GM12892 (cell line): Measurements from ENCODE around the gene SPRED3.
"Not testable (repeated sequence)": the region's sequence is repeated elsewhere in the genome, so short reads cannot be mapped to it uniquely, and the experiment has no call there.

Experiments used
- DNase-seq: peaks from one replicate; pipeline ENCODE4 v3.0.0; 2011; ENCODE audit not compliant: insufficient read length
- FAIRE-seq: peaks from 2 replicates; lab custom pipeline; 2011; peaks lifted over from hg19 to GRCh38; lab: Jason Lieb, UNC
- POLR2A ChIP-seq: IDR thresholded peaks from 2 replicates; pipeline ENCODE4 v1.6.1; 2011; ENCODE audit warnings: low read depth, low read length, control low read depth
- POLR2AphosphoS5 ChIP-seq: IDR thresholded peaks from 2 replicates; pipeline ENCODE4 v1.6.1; 2011; ENCODE audit warnings: low read depth, low read length, control low read depth
- TAF1 ChIP-seq: IDR thresholded peaks from 2 replicates; pipeline ENCODE4 v1.6.1; 2011; ENCODE audit warnings: low read depth, mild to moderate bottlenecking, control low read depth, low read length, borderline replicate concordance

The SPRED3 gene

DNA sequence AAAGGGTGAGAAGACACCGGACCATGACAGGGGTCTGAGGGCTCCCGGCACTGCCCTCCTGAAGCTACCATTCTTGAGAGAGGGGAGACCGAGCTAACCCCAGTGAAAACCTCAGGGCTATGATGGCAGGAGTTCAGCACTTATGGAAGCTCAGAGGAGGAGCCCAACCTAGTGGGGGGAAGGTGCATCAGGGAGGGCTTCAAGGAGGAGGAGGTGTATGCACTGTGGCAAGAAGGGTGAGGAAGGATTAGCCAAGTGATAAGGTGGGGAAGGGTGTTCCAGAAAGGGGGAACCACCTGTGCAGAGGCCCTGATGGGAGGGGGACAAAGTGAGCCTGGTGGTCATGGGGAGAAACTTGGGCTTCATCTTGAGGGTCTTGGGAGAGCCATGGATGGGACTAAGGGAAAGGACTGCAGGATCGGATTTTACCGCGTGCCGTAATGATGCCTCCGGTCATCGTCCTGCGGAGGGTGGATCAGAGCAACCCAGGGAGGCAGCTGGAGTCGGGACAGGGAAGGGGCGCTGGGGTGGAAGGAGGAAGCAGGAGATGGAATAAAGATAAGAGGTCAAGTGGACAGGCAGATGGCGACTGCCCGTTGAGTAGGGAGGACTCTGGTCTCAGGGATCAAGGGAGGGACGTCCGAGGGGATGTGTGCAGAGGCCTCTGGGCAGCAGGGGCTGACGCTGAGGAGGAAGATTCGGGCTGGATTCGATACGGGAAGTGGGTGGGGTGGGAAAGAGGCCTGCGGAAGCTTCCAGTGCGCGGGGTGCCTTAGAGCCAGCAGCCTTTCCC lies 27.5 kb upstream of the SPRED3 start:
- no peak for TF ChIP-seq TAF1
- TF ChIP-seq POLR2A, result no peak
- TF ChIP-seq POLR2AphosphoS5, result no peak
- DNase-seq (no peak), FAIRE-seq (no peak)

DNA sequence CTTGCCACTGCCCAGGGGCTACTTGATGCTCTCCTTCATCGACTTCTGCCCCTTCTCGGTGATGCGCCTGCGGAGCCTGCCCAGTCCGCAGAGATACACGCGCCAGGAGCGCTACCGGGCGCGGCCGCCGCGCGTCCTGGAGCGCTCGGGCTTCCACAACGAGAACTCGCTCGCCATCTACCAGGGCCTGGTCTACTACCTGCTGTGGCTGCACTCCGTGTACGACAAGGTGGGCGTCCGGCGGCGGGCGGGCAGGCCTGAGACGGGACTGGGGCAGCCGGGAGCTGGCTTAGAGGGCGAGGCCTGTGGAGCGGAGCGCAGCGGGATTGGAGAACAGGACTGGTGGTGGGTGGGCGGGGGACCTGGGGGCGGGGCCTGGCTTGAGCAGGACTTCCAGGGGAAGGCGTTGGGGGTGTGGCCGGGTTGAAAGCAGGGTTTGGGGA lies 26.8 kb upstream of the SPRED3 start:
- TF ChIP-seq POLR2AphosphoS5, result no peak
- no peak for TF ChIP-seq TAF1
- no peak for TF ChIP-seq POLR2A
- DNase-seq, result peak; percentile 71
- FAIRE-seq, result peak; percentile 33

DNA sequence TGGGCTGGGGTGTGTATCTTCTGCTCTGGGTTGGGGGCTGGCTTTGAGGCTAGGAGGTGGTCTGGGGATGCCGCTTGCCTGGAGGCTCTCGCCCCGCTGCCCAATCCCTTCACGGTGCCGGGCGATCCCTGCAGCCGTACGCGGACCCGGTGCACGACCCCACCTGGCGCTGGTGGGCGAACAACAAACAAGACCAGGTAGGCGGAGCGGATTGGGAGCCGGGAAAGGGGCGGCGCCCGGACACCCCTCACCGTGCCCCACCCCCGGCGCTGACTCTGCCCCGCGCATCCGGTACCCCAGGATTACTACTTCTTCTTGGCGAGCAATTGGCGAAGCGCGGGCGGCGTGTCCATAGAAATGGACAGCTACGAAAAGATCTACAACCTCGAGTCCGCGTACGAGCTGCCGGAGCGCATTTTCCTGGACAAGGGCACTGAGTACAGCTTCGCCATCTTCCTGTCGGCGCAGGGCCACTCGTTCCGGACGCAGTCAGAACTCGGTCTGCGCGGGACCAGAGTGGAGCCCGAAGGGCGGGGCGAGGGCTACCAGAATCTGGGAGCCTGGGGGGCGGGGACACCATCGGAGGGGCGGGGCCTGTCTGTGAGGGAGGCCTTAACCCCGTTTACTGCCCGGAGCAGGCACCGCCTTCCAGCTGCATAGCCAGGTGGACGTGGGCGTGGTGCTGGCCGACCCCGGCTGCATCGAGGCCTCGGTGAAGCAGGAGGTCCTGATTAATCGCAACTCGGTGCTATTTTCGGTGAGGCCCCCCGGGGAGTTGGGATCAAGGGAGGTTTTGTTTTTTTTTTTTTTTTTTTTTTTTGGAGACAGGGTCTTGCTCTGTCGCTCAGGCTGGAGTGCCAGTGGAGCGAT lies 26.2 kb upstream of the SPRED3 start:
- FAIRE-seq, result peak; percentile 5
- peak; percentile 63 for DNase-seq
- TF ChIP-seq TAF1, result no peak

GRCh38 chr19:38362946-38363688 lies 25.4 kb upstream of the SPRED3 start:
- not testable (repeated sequence) for FAIRE-seq, DNase-seq

GRCh38 chr19:38367041-38367440 lies 21.5 kb upstream of the SPRED3 start:
- DNase-seq, result no peak
- FAIRE-seq, result no peak
- TF ChIP-seq POLR2A, result no peak
- TF ChIP-seq POLR2AphosphoS5, result no peak
- TF ChIP-seq TAF1, result no peak

DNA sequence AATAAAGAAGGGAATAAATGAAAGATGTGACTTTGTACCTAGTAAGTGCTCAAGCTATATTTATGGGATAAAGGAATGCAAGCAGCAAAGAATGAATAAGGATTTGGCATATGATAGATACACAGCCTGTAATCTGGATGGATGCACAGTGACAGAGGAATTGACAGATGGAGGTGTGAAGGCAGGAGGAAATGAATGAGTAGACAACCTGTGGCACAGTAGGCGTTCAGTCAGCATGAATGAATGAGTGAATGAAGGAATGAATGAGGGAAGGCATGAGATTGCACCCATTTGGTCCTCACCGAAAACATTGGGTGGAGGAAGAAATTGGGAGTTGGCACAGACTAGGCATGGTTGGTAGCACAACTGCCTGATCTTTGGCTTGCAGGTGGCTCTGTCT lies 18.9 kb upstream of the SPRED3 start:
- TF ChIP-seq TAF1, result no peak
- no peak for DNase-seq
- no peak for FAIRE-seq

DNA sequence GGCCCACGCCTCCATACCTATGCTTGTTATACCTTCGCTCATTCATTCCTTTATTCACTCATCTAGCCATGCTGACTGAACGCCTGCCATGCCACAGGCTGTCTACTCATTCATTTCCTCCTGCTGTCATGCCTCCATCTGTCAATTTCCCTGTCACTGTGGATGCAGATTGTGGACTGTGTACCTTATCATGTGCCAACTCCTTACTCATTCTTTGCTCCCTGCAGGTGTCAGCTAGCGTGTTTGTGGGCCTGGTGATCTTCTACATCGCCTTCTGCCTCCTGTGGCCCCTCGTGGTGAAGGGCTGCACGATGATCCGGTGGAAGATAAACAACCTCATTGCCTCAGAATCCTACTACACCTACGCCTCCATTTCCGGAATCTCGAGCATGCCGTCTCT lies 18.2 kb upstream of the SPRED3 start:
- DNase-seq, result no peak
- no peak for FAIRE-seq
- TF ChIP-seq POLR2A (no peak), TAF1 (no peak), POLR2AphosphoS5 (no peak)

GRCh38 chr19:38371081-38371480 lies 17.4 kb upstream of the SPRED3 start:
- no peak for FAIRE-seq
- no peak for DNase-seq
- TF ChIP-seq POLR2AphosphoS5 (no peak), POLR2A (no peak), TAF1 (no peak)

DNA sequence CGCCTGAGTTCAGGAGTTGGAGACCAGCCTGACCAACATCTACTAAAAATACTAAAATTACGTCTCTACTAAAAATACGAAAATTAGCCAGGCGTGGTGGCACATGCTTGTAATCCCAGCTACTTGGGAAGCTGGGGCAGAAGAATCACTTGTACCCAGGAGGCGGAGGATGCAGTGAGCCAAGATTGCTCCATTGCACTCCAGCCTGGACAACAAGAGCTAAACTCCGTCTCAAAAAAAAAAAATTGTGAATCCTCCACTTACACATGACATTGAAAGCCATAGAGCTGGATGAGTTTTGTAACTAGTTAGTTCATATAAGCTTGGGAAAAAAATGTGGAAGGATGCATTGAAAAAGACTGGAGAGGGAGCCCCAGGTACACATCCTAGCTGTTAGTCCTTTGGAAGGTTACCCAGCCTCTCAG lies 14.6 kb upstream of the SPRED3 start:
- no peak for DNase-seq
- TF ChIP-seq POLR2A, result no peak
- TF ChIP-seq TAF1, result no peak
- TF ChIP-seq POLR2AphosphoS5, result no peak
- FAIRE-seq, result no peak

- DNase-seq (peak; percentile 95), FAIRE-seq (peak; percentile 99)
- peak; percentile 92 for TF ChIP-seq POLR2AphosphoS5
- peak; percentile 98 for TF ChIP-seq POLR2A
- TF ChIP-seq TAF1, result peak; percentile 98
Measured at GRCh38 chr19:38374332-38375097, 14.0 kb upstream of the SPRED3 start, which contains the start of gene PSMD8. Gene PSMD8 (plus strand): TSS chr19:38374571. CDS start chr19:38374602, 31 bp downstream.

DNA sequence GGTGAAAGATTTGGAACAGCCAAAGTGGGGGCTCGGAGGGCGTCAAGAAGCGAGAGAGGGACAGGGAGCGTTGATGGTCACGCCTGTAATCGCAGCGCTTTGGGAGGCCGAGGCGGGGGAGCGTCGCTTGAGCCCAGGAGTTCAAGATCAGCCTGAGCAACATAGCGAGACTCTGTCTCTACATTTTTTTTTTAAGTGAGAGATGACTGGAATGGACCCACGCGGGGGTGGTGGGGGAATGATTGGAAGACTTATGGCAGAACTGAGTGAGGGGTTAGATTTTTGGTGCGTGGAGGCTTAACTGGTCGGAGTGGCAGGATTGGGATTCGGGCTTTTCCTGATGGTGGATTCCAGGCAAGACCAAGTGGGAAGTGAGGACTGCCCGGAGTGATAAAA lies 13.4 kb upstream of the SPRED3 start:
- TF ChIP-seq POLR2AphosphoS5, result no peak
- no peak for TF ChIP-seq TAF1
- TF ChIP-seq POLR2A, result no peak
- DNase-seq (no peak), FAIRE-seq (no peak)
